GM12891 (cell line): ENCODE data around the gene ERN1.
A peak's percentile ranks its signal among the peaks of the same experiment; 100 is the strongest.

Experiments
- DNase-seq: peaks from one replicate; pipeline ENCODE4 v3.0.0; 2011; ENCODE audit warnings: low spot score; ENCODE audit not compliant: insufficient read length
- FAIRE-seq: peaks from 2 replicates; lab custom pipeline; 2011; peaks lifted over from hg19 to GRCh38; lab: Jason Lieb, UNC
- PAX5 ChIP-seq: IDR thresholded peaks from 2 replicates; pipeline ENCODE4 v1.6.1; 2011; ENCODE audit warnings: low read length, moderate library complexity, mild to moderate bottlenecking; ENCODE audit not compliant: insufficient read depth, severe bottlenecking
- POLR2A ChIP-seq: IDR thresholded peaks from 2 replicates; pipeline ENCODE4 v1.6.1; 2011; ENCODE audit warnings: low read depth, low read length, control low read depth
- POLR2AphosphoS5 ChIP-seq: IDR thresholded peaks from 2 replicates; pipeline ENCODE4 v1.6.1; 2011; ENCODE audit warnings: low read depth, low read length, control low read depth
- POU2F2 ChIP-seq: IDR thresholded peaks from 2 replicates; pipeline ENCODE4 v1.6.1; 2011; ENCODE audit warnings: low read depth, mild to moderate bottlenecking, control low read depth, low read length, moderate library complexity
- SPI1 ChIP-seq: IDR thresholded peaks from 2 replicates; pipeline ENCODE4 v1.6.1; 2011; ENCODE audit warnings: low read depth, low read length, control low read depth
- TAF1 ChIP-seq: IDR thresholded peaks from 2 replicates; pipeline ENCODE4 v1.6.1; 2011; ENCODE audit warnings: low read depth, low read length, control low read depth

Gene ERN1

DNA sequence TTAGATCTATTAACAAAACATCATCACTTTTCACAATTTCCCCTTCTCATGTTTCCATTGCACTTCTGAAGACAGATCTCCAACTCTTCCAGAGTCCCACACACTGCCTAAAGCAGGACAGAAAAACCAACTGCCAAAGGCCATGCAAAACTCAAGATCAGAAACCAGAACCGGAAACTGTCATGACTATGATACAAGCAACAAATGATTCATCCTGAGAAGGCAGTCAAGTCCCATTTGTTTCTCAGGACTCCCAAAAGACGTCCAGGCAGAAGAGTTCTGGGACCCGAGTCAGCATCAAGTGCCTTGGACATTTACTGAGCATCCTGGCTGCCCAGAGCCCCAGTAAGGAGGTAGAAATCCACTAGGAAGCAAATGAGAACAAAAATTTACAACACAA, 38.8 kb downstream of the ERN1 start:
- DNase-seq (peak; percentile 27), FAIRE-seq (peak; percentile 78)
- no peak for TF ChIP-seq SPI1
- peak; percentile 63 for TF ChIP-seq PAX5

DNA sequence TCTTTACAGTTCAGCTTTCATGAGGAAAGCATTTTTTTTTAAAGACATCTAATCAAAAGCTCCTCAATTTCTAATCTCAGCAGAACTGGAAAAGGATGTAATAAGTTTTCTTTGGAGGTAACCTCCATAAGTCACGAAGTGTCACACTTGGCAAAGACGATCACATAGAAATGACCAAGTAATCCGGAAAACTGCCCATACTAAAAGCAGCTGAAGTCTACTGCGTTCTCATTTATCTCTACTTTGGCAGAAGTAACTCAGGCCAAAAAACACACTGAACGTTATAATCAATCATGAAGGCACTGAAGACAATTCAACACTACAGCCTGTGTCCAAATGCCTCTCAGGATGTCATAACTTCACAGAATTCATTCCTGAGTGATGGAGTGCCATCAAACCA, 39.8 kb downstream of the ERN1 start:
- FAIRE-seq, result no peak
- no peak for TF ChIP-seq POU2F2
- no peak for TF ChIP-seq PAX5
- TF ChIP-seq POLR2A, result no peak
- no peak for TF ChIP-seq SPI1
- no peak for TF ChIP-seq POLR2AphosphoS5
- no peak for TF ChIP-seq TAF1
- DNase-seq, result no peak

DNA sequence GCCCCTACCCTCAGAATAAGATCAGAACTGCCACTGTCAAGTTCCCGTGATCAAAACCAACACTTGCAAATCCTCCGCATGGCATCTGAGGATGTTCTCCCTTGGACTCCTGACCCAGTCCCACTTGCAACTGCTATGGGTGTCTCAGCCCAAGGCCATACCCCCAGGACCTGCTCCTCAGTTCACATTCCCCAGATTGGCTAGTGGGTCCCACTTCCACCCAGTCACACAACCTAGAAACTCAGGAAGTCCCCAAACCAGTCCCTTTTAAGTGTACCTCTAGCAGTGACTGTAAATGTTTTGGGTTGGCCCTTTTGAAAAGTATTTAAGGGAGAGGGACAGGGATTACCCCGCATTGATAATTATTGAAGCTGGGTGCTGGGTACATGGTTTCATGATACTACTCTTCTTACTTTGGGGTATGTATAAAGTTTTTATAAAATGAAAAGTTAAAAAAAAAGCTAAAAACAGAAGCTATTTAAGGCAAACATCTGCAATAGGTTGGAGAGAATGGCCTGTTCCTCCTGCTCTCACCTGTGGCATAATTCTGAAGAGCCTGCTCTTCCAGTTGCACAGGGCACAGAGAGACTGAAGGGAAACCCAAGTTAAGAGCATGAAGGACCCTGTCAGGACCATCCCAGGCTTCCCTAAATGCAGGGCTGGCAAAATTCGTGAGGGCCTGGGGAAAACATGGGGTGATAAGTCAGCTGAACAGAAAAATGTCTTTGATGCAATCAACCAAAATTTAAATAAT, 42.5 kb downstream of the ERN1 start:
- TF ChIP-seq POU2F2 (no peak), SPI1 (0 out of 2 replicates have a peak, but pooled peaks have one; percentile 8)
- DNase-seq (no peak), FAIRE-seq (no peak)

DNA sequence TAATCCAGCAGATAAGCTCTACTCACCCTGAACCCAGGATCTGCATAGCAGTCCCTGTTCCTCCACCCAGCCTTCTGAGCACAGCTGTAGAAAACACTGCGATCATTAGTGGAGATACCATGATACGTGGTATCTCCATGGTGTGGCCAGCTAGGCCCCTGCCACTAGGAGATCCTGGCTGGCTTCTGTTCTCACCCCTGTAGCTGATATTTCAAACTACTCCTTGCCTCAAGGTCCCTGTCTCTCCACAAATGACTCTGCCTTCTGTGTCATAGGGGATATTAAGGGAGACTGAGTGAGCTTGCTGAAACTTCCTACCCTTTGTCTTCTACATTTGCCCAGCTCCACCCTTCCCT, 44.3 kb downstream of the ERN1 start:
- FAIRE-seq, result no peak
- TF ChIP-seq POLR2AphosphoS5 (no peak), TAF1 (no peak), SPI1 (no peak), PAX5 (no peak), POU2F2 (no peak), POLR2A (no peak)
- no peak for DNase-seq

DNA sequence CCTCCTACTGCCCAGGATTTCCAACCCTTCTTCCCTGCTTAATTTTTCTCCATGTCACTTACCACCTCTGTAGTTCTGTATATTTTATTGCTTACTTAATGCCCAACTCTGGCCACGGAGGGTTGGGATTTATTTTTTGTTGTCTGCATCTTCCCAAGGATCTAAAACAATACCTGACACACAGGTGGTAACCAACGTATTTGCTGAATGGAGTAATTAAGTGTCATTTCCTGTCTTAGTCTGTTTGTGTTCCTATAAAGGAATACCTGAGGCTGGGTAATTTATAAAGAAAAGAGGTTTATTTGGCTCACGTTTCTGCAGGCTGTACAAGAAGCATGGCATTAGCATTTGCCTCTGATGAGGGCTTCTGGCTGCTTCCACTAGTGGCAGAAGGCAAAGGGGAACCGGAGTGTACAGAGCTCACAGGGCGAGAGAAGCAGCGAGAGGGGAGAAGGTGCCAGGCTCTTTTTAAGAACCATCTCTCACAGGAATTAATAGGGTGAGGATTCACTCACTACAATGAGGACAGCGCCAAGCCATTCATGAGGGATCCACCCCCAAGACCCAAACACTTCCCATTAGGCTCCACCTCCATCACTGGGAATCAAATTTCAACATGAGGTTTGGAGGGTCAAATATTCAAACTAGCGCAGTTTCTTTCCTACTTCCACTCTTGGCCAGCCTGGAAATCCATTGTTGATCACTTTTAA, 44.8 kb downstream of the ERN1 start:
- DNase-seq (no peak), FAIRE-seq (no peak)
- no peak for TF ChIP-seq POU2F2
- no peak for TF ChIP-seq PAX5
- no peak for TF ChIP-seq SPI1
- TF ChIP-seq POLR2AphosphoS5, result no peak
- no peak for TF ChIP-seq TAF1
- no peak for TF ChIP-seq POLR2A

DNA sequence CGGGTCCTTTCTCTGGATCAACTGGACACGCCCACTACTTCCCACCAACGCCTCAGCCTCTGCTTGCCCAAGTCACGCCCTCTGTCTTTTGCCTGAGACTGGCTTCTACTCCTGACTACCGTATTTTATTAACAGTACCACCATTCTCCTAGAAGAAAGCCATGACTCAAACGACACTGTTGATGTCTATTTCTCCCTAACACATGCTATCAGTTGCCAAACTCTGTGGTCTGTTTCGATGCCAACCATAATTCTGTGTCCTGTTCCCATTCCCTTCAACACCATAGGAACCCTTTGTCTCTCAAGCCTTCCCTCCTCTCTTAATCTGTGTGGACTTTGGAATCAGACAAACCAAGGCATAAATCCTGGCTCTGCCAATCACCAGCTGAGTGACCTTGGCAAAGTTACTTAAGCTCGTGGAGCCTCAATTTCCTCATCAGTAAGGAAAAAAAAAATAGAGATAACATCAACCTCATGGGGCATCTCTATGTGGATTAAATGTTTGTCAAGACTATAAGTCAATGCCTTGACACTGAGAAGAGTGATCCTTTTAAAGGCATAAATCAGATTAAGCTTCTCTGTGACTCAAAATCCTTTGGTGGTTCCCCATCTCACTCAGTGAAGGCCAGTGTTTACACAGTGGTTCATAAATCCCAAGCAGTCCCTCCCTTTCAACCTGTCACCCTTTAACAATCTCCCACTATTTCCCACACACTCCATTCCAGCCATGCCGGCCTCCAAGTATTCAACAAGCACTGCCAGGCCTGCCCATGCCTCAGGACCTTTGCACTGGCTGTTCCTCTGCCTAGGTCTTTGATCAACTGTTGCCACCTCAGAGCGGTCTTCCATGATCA, 45.6 kb downstream of the ERN1 start:
- no peak for FAIRE-seq
- no peak for DNase-seq
- TF ChIP-seq TAF1, result no peak
- no peak for TF ChIP-seq POLR2A

DNA sequence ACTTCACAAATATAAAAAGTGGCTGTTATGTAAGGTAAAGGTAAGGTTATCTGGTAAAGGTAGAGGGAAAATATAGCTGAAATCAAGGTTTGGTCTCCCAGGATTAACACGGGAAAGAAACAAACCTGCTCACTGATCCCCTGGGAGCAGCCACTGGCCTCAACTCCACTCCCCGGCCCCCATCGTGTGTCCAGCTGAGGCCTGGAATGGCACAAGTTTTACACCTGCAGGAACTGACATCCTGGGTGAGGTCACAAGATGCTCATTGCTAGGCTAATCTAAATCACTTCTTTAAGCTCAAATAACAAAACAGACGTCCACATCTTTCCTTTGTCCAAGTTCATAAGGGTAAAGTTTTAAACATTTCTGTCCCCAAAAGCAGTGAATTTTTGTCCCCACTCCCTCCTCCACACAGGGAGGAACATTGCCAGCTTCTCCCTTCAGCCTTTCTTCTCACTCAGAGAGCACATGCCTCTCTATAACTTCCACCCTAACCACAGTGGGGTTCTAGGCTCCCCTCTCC, 46.3 kb downstream of the ERN1 start:
- DNase-seq, result no peak
- TF ChIP-seq POU2F2 (no peak), POLR2AphosphoS5 (no peak), PAX5 (no peak), TAF1 (no peak), SPI1 (no peak)
- FAIRE-seq, result no peak

DNA sequence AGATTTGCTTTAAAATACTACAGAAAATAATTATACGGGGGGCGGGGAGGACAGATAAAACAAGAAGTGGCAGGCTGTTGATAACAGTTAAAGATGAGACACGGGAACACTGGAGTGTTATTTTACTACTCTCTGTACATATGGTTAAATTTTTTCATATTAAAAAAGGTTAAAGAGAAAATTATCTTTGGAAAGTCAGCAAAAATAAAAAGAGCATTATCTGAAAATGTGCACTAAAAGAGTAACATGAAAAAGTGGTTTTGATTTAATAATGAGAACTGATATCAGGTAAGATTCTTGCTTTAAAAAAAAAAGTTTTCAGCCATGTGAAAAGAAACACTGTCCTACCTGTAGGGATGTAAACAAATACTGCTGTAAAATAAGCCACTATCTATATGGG, 46.9 kb downstream of the ERN1 start:
- no peak for TF ChIP-seq POLR2A
- no peak for TF ChIP-seq POLR2AphosphoS5
- TF ChIP-seq POU2F2, result no peak
- no peak for TF ChIP-seq SPI1
- TF ChIP-seq TAF1, result no peak
- no peak for TF ChIP-seq PAX5
- FAIRE-seq (no peak), DNase-seq (no peak)

DNA sequence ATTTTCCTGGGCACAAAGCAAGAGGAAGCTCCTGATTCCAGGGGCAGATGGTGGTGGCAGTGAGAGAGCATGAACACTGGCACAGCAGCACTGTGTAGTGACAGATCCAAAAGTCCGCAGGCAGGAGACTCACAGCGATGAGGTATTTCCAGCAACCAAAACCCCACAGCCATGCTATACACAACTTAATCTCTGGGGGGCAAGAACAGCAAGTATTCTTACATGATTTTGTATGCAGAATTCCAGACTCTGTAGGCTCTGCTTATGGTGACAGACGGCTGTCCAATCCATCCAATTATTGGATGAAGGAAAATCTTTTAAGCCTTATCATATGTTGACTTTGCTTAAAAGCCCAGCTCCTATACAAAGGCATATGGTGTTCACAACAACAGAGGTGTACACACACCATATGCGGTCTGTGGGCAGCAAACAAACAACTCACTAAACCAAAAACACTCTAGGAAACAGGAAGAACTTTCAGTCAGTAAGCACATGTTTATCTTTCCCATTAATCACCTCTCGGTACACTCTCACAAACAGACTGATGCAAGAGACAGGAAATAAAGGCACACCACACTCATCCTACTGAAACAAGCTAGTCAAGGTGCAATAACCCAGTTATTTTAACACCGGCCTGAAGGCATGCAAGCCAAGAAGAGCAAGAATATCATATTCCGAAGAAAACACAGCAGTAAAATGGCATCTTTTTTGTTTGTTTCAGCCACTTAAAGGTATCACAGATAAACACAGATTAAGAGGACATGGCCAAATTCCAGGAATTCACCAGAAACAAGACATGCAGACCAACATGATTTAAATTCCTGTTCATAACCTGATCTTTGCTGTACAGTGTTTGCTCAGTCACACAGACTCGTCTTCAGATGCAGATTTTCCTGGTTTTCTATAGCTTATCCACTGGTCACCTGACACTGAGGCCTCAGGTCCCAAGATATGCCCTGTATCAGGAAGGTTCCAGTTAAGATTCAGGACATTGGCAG, 47.8 kb downstream of the ERN1 start:
- no peak for DNase-seq
- peak; percentile 76 for FAIRE-seq
- no peak for TF ChIP-seq POLR2AphosphoS5
- TF ChIP-seq TAF1, result no peak
- no peak for TF ChIP-seq POU2F2
- no peak for TF ChIP-seq POLR2A
- no peak for TF ChIP-seq SPI1
- TF ChIP-seq PAX5, result no peak
